ENCODE data around the gene RPS28.
"Not testable (repeated sequence)": the region's sequence is repeated elsewhere in the genome, so short reads cannot be mapped to it uniquely, and the experiment has no call there.

Gene RPS28

GRCh38 chr19:8321067-8321985, at the start of gene RPS28, which contains the start of gene NDUFA7:
RPS28 (plus strand) TSS chr19:8321496; CDS start chr19:8321531, 35 bp downstream.
NDUFA7 (minus strand) TSS chr19:8321375; CDS start chr19:8321358, 17 bp downstream.
- DNase-seq = peak; percentile 90

GRCh38 chr19:8276508-8276907, 44.8 kb upstream of the RPS28 start:
- DNase-seq = not testable (repeated sequence)

- DNase-seq = not testable (repeated sequence)
These were observed 30.0 kb upstream of the RPS28 start for GRCh38 chr19:8291337-8291736.

GRCh38 chr19:8302357-8302691, 19.0 kb upstream of the RPS28 start:
- DNase-seq = no peak

- no peak for DNase-seq
These were observed 18.6 kb upstream of the RPS28 start for GRCh38 chr19:8302734-8303133.

GRCh38 chr19:8304841-8305621, 16.3 kb upstream of the RPS28 start:
- DNase-seq = peak; percentile 27

- no peak for DNase-seq
These were observed 15.5 kb upstream of the RPS28 start for GRCh38 chr19:8305798-8306197.

GRCh38 chr19:8306235-8307054, 14.9 kb upstream of the RPS28 start:
- DNase-seq = no peak

GRCh38 chr19:8307400-8307964, 13.8 kb upstream of the RPS28 start:
- DNase-seq = no peak

GRCh38 chr19:8307965-8308866, 13.1 kb upstream of the RPS28 start, which contains the start of gene CD320:
CD320 (minus strand) TSS chr19:8308358; CDS start chr19:8308290, 68 bp downstream.
- DNase-seq = peak; percentile 75

GRCh38 chr19:8308891-8309291, 12.4 kb upstream of the RPS28 start:
- no peak for DNase-seq

- no peak for DNase-seq
These were observed 10.8 kb upstream of the RPS28 start for GRCh38 chr19:8310342-8311055.

GRCh38 chr19:8311461-8312260, 9.6 kb upstream of the RPS28 start:
- DNase-seq = no peak

- not testable (repeated sequence) for DNase-seq
These were observed 6.2 kb upstream of the RPS28 start for GRCh38 chr19:8314981-8315640.

GRCh38 chr19:8316351-8317125, 4.8 kb upstream of the RPS28 start:
- DNase-seq = no peak

GRCh38 chr19:8318835-8319234, 2.5 kb upstream of the RPS28 start:
- DNase-seq = not testable (repeated sequence)

GRCh38 chr19:8319807-8320520, 1.3 kb upstream of the RPS28 start:
- DNase-seq = no peak

Measured in NCI-H1048 (cell line).